GM20000 (cell line): ENCODE data around the gene OTUD3.

Experiments used
- DNase-seq: peaks from one replicate; pipeline ENCODE4 v3.0.0; 2012; ENCODE audit warnings: low spot score
- TF ChIP-seq, protein P1 (sequence below): IDR thresholded peaks from 2 replicates; pipeline ENCODE4 v1.5.1; 2012; ENCODE audit warnings: mild to moderate bottlenecking, control low read depth; ENCODE audit errors: extremely low read depth, missing control alignments

Gene OTUD3

DNA sequence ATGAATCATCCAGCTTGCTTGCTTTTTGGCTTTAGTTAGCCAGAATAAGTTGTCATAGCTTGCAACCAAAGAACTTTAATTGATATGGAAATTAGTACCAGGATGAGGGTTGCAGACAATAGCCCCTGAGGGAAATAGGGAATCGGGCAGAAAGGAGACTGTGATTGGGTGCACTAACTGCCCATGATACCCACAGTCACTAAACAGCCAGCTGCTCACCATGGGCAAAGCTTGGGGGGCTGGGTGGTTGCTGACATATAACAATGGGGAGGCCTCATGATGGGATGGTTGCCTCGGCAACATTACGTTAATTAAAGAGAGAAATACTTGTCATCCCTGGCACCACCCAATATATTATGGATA lies 59.0 kb downstream of the OTUD3 start:
- no peak for DNase-seq
- TF ChIP-seq, protein P1, sequence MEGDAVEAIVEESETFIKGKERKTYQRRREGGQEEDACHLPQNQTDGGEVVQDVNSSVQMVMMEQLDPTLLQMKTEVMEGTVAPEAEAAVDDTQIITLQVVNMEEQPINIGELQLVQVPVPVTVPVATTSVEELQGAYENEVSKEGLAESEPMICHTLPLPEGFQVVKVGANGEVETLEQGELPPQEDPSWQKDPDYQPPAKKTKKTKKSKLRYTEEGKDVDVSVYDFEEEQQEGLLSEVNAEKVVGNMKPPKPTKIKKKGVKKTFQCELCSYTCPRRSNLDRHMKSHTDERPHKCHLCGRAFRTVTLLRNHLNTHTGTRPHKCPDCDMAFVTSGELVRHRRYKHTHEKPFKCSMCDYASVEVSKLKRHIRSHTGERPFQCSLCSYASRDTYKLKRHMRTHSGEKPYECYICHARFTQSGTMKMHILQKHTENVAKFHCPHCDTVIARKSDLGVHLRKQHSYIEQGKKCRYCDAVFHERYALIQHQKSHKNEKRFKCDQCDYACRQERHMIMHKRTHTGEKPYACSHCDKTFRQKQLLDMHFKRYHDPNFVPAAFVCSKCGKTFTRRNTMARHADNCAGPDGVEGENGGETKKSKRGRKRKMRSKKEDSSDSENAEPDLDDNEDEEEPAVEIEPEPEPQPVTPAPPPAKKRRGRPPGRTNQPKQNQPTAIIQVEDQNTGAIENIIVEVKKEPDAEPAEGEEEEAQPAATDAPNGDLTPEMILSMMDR = no peak

DNA sequence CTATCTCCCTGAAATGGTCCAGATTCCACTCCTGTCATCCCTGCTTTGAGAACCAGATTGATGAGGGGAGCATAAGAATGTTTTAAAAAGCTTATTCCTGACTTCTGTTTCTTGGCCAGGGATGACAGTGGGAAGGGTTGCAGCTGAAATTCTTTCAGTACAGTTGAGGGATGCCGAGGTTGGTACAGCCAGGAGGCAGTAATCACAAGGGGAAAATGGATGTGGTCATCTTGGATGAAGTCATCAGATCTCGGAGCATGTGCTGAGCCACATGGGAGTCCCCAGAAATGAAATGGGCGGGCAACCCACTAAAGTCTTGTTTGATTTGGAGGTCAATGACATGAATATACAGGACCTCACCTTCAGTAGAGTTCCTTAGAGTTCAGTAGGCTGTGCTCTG lies 59.9 kb downstream of the OTUD3 start:
- DNase-seq = no peak
- TF ChIP-seq, protein P1 = no peak

DNA sequence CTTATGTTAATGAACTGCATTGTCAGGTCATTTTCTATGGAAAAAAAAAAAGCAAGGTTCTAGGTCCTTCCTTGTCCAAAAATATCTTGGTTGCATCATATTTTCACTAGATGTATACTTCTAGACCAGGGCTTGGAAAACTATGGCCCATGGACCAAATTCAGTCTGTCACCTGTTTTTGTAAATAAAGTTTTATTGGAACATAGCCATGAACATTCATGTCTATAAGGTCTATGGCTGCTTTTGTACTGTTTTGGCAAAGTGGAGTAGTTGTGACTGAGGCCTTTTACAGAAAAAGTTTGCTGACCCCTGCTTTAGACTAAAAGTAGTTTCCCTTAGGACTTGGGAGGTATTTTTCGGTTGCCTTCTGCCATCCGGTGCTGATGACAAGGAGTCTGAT lies 60.5 kb downstream of the OTUD3 start:
- no peak for DNase-seq
- TF ChIP-seq, protein P1 = no peak

DNA sequence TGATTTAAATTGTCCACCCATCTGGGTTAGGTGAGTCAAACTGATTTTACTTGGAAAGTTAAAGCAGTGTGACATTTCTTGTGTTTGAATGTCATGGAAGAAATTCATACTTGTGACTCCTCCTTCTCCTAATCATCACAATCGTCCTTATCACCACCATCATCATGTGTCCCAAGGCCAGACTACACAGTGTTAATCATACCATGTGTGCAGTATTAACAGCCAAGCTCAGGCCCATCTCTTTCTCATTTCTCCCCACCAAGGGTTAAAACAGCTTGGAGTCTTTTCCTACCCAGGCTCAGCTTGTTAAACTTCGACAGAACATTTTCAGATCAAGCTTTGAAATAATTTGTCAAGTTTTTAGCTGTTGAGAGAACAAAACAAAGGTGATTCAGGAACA lies 63.7 kb downstream of the OTUD3 start:
- DNase-seq = no peak
- TF ChIP-seq, protein P1 = no peak

DNA sequence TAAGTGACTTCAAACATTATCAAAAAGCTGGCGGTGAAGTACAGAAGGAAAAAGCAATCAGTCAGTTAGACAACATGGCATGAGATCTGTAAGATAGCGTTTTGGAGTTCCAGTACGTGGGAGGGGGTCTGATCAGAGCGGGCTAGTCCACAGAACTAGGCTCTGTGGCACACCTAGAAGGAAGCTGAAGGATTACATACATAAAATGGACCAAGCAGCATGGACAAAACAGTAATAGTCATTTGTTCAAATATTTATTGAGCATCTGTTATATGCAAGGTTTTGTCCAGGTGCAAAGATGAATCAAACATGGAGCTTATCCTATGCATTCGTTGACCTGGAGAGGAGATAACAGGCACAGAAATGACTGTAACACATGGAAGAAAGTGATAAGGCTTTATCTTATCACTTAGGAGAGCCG lies 64.1 kb downstream of the OTUD3 start:
- TF ChIP-seq, protein P1 = no peak
- DNase-seq = no peak

GRCh38 chr1:19946971-19947370 lies 64.8 kb downstream of the OTUD3 start:
- TF ChIP-seq, protein P1 = no peak
- no peak for DNase-seq

DNA sequence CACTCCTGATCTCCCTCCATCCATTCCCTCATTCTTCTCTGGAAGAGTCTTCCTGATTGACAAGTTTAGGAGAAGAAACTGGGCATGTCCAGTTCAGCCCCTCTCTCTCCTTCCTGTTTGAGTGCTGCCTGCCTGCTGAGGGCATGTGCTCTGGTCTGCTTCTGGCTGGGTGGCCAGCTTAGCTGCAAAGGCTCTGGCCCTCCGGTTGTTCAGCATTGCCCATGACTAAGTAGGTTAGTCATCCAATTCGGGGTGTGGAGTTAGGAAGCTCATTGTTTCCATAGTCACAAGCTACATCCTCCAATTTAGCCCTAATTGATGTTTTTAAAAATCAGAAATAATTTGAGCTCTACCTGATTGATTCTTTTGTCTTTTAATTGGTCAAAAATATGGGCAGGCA lies 66.8 kb downstream of the OTUD3 start:
- DNase-seq = no peak
- TF ChIP-seq, protein P1 = no peak

DNA sequence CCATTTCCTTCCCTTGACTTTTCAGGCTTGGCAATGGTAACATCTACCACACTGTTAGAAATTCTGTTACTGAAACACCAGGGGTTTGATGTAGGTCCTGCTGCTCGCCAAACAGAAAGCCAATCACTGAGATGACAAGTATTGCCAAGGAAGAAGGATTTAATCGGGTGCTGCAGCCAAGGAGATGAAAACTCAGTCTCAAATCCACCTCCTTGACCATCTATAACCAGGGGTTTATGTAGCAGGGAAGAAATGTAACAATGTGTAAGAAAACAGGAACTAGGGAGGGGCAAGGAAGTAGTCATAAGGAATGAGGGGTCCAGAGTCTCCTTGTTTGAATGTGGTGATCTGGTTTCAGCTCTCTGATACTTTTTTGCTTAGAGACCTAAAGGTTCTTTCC lies 71.9 kb downstream of the OTUD3 start:
- TF ChIP-seq, protein P1 = no peak
- DNase-seq = no peak
